Liver (tissue), 9 donors: Measurements from ENCODE around the gene SERPINA10. TPM values are rescaled to one million over a fixed set of nuclear protein-coding genes. Genes with fewer than 3 reads are reported as not detected.
A peak's percentile ranks its signal among the peaks of the same experiment; 100 is the strongest.

Source experiments
- DNase-seq: peaks from one replicate; pipeline ENCODE4 v3.0.0-alpha.2; 2017; ENCODE audit warnings: low spot score
- H3K27ac ChIP-seq, 2 donors: one replicate each; pipeline ENCODE4 v1.7.0; 2013; ENCODE audit warnings: inconsistent platforms in 2 of 2, low read length in 2 of 2, control low read depth in 1 of 2, low read depth in 1 of 2, mild to moderate bottlenecking in 1 of 2
- H3K27me3 ChIP-seq, 4 donors: one replicate each; pipeline versions ENCODE4 v1.6.1 to v1.7.0; 2013; ENCODE audit warnings: low read length in 3 of 4, inconsistent platforms in 1 of 4, mild to moderate bottlenecking in 1 of 4, moderate library complexity in 1 of 4; ENCODE audit not compliant: control insufficient read depth in 4 of 4, insufficient read depth in 4 of 4
- H3K36me3 ChIP-seq, 4 donors: one replicate each; pipeline versions ENCODE4 v1.6.1 to v1.7.0; 2013; ENCODE audit warnings: low read length in 3 of 4, mild to moderate bottlenecking in 3 of 4, low read depth in 1 of 4, moderate library complexity in 1 of 4; ENCODE audit not compliant: control insufficient read depth in 4 of 4, insufficient read depth in 3 of 4
- H3K4me1 ChIP-seq, 4 donors: one replicate each; pipeline versions ENCODE4 v1.6.1 to v1.7.0; 2013; ENCODE audit warnings: low read length in 3 of 4, mild to moderate bottlenecking in 3 of 4, moderate library complexity in 1 of 4; ENCODE audit not compliant: control insufficient read depth in 4 of 4, insufficient read depth in 4 of 4
- H3K4me3 ChIP-seq, 3 donors: one replicate each; pipeline versions ENCODE4 v1.6.1 to v1.7.0; 2013; ENCODE audit warnings: low read length in 3 of 3, control low read depth in 1 of 3, low read depth in 1 of 3, mild to moderate bottlenecking in 1 of 3
- H3K9ac ChIP-seq, 2 donors: one replicate each; pipeline ENCODE4 v1.7.0; 2013; ENCODE audit warnings: low read length in 2 of 2, mild to moderate bottlenecking in 2 of 2, moderate library complexity in 2 of 2, control low read depth in 1 of 2, low read depth in 1 of 2
- H3K9me3 ChIP-seq, 4 donors: one replicate each; pipeline versions ENCODE4 v1.6.1 to v1.7.0; 2013; ENCODE audit warnings: low read length in 3 of 4; ENCODE audit not compliant: control insufficient read depth in 4 of 4
- ATF3 ChIP-seq: IDR thresholded peaks from 2 replicates; pipeline ENCODE4 v1.6.1; 2016; ENCODE audit warnings: antibody characterized with exemption
- CTCF ChIP-seq: fragments of 150-350 bp; IDR thresholded peaks from 2 replicates; pipeline ENCODE4 v1.5.1; 2017; ENCODE audit warnings: improper control_type of control experiment, low read depth, low read length; ENCODE audit not compliant: missing input control
- EGR1 ChIP-seq, 2 donors: IDR thresholded peaks; 2 replicates each; pipeline ENCODE4 v1.6.1; 2016 to 2018; ENCODE audit warnings: antibody characterized with exemption in 2 of 2, low read depth in 2 of 2
- FOXA1 ChIP-seq: IDR thresholded peaks from 2 replicates; pipeline ENCODE4 v1.6.1; 2016; ENCODE audit warnings: antibody characterized with exemption
- FOXA2 ChIP-seq: IDR thresholded peaks from 2 replicates; pipeline ENCODE4 v1.6.1; 2016; ENCODE audit warnings: antibody characterized with exemption
- GABPA ChIP-seq, 2 donors: IDR thresholded peaks in 1 of 2; conservative IDR thresholded peaks in 1 of 2; 2 replicates each; pipeline ENCODE4 v1.6.1; 2016; ENCODE audit warnings: antibody characterized with exemption in 2 of 2, mild to moderate bottlenecking in 1 of 2, moderate library complexity in 1 of 2
- HNF4A ChIP-seq, 2 donors: conservative IDR thresholded peaks; 2 replicates each; pipeline ENCODE4 v1.6.1; 2016; ENCODE audit warnings: antibody characterized with exemption in 2 of 2, mild to moderate bottlenecking in 2 of 2
- HNF4G ChIP-seq: IDR thresholded peaks from 2 replicates; pipeline ENCODE4 v1.6.1; 2016; ENCODE audit warnings: antibody characterized with exemption
- JUND ChIP-seq, 2 donors: IDR thresholded peaks; 2 replicates each; pipeline ENCODE4 v1.6.1; 2016; ENCODE audit warnings: antibody characterized with exemption in 2 of 2
- MAX ChIP-seq: IDR thresholded peaks from 2 replicates; pipeline ENCODE4 v1.6.1; 2016; ENCODE audit warnings: antibody characterized with exemption
- RAD21 ChIP-seq, 2 donors: IDR thresholded peaks; 2 replicates each; pipeline ENCODE4 v1.6.1; 2016; ENCODE audit warnings: antibody characterized with exemption in 2 of 2, mild to moderate bottlenecking in 2 of 2
- REST ChIP-seq: IDR thresholded peaks from 2 replicates; pipeline ENCODE4 v1.6.1; 2016; ENCODE audit warnings: antibody characterized with exemption, mild to moderate bottlenecking
- RXRA ChIP-seq, 2 donors: IDR thresholded peaks; 2 replicates each; pipeline ENCODE4 v1.6.1; 2017 to 2018; ENCODE audit warnings: antibody characterized with exemption in 2 of 2, mild to moderate bottlenecking in 1 of 2
- SP1 ChIP-seq: IDR thresholded peaks from 2 replicates; pipeline ENCODE4 v1.6.1; 2018; ENCODE audit warnings: antibody characterized with exemption, mild to moderate bottlenecking
- TAF1 ChIP-seq: conservative IDR thresholded peaks from 2 replicates; pipeline ENCODE4 v1.6.1; 2016; ENCODE audit warnings: antibody characterized with exemption, mild to moderate bottlenecking
- YY1 ChIP-seq: IDR thresholded peaks from 2 replicates; pipeline ENCODE4 v1.6.1; 2016; ENCODE audit warnings: antibody characterized with exemption, mild to moderate bottlenecking
- ZBTB33 ChIP-seq: IDR thresholded peaks from 2 replicates; pipeline ENCODE4 v1.6.1; 2016; ENCODE audit warnings: antibody characterized with exemption
- WGBS: extraction: QIAGEN DNeasy Blood & Tissue Kit; methylation state at CpG from one replicate; pipeline ENCODE4 v1.1.7; 2013; 5-methylcytosine and 5-hydroxymethylcytosine counted together
- polyA plus RNA-seq, 2 donors: library from polyadenylated mRNA; stranded (reverse) in 1 of 2; unstranded in 1 of 2; fragments of 200-250 nt in 1 of 2; fragments of >200 nt in 1 of 2; fragmentation: Nextera tagmentation in 1 of 2; extraction: Ambion mirVana in 1 of 2; gene quantifications; one replicate each; pipeline versions ENCODE4 v1.2.1 to v1.2.3, GENCODE V29; 2013 to 2015
- total RNA-seq, 2 donors: library from RNA; depleted of rRNA; stranded (reverse); fragments of >200 nt; gene quantifications; one replicate each; pipeline ENCODE4 v1.2.3, GENCODE V29; 2014
- donor health status: healthy.
- donor health status: healthy.
- donor health status: healthy.
- donor health status: healthy.
- donor health status: healthy.

SERPINA10 gene
- total and polyA plus RNA-seq, 4 donors = 105 to 363 (median 194) TPM

- Histone ChIP-seq H3K9ac (no peak overlapping the region), H3K36me3 (no peaks in the 10 kb centered on the region), H3K4me3 (no peak overlapping the region), H3K27me3 (no peaks in the 10 kb centered on the region), H3K27ac (peak overlapping the region; percentile 20 to 46), H3K4me1 (peaks cover 0 to 42% (median 29%) of the 10 kb centered on the region in 4 donors), H3K9me3 (no peaks in the 10 kb centered on the region)
- 45% methylated on average over 2 of the region's 2 CpGs for WGBS
- DNase-seq = peak; percentile 63
- TF ChIP-seq ZBTB33 = peak; percentile 48
- TF ChIP-seq SP1 = peak; percentile 75
- TF ChIP-seq CTCF = no peak
- TF ChIP-seq REST = no peak
- TF ChIP-seq RXRA (IDR thresholded peaks at IDR 0.05) = peak; percentile 57 to 75
- TF ChIP-seq YY1 = peak; percentile 72
- TF ChIP-seq FOXA1 = no peak
- peak; percentile 92 to 93 for TF ChIP-seq JUND (IDR thresholded peaks at IDR 0.05)
- TF ChIP-seq EGR1 (IDR thresholded peaks at IDR 0.05; ENCODE audit: low read depth in 2 of 2) = peak in 1 of 2 donors; percentile 36
- peak; percentile 47 for TF ChIP-seq MAX
- TF ChIP-seq ATF3 = peak; percentile 78
- peak; percentile 41 for TF ChIP-seq HNF4G
- TF ChIP-seq TAF1 = no peak
- no peak for TF ChIP-seq FOXA2
- peak; percentile 77 to 81 for TF ChIP-seq HNF4A (conservative IDR thresholded peaks at IDR 0.05)
- peak; percentile 23 to 29 for TF ChIP-seq RAD21 (IDR thresholded peaks at IDR 0.05)
- TF ChIP-seq GABPA (IDR thresholded peaks at IDR 0.05 in 1 of 2, conservative IDR thresholded peaks at IDR 0.05 in 1 of 2) = no peak
These were observed 49.4 kb upstream of the SERPINA10 start for GRCh38 chr14:94342334-94342934.
